HG03103 (cell line): ENCODE data around the gene TFAP2A.

ENCODE experiments used
- ATAC-seq: cut with Tn5 transposase; IDR thresholded peaks from one replicate; pipeline ENCODE4 v1.9.1; 2021; ENCODE audit warnings: low read depth; ENCODE audit not compliant: unreplicated experiment

TFAP2A gene

DNA sequence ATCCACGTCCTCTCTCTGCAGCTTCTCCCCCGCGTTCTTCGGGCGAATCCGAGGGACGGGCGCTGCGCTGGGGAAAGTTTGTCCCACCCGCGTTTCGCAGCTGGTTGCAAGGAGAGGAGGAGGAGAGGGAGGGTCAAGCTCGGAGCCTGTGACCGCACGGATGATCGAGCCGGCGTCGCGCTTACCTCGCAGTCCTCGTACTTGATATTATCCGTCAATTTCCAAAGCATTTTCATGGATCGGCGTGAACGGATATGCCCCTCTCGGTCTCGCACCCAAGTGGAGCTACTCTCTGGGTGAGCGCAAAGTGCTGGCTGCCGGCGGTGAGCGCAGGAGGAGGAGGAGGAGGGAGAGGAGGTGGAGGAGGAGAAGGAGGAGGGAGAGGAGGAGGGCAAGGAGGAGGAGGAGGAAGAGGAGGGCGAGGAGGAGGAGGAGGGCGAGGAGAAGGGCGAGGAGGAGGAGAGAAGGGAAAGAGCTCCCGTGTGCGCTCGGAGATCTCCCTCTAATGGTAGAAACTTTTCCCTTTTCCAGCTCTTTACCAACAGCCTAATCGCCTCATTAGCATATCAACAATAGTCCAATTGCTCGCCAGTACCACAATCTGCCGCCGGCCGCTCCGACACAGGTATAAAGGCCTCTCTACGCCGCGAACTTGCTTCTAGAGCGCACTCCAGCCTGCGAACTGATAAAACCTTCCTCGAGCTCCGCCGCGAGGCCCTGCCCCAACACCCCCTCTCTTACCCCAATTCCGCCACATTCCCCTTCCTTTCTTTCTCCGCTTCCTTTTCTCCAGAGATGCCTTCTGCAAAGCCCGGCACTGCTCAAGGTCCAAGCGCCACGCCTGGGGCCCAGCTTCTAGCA lies at the start of gene TFAP2A:
TFAP2A (minus strand) TSS at position 319 of the 861 bp plus-strand sequence; CDS start at position 236, 83 bp downstream.
- no peak for ATAC-seq

- no peak for ATAC-seq
Measured at GRCh38 chr6:10463491-10464481, 48.9 kb upstream of the TFAP2A start.

DNA sequence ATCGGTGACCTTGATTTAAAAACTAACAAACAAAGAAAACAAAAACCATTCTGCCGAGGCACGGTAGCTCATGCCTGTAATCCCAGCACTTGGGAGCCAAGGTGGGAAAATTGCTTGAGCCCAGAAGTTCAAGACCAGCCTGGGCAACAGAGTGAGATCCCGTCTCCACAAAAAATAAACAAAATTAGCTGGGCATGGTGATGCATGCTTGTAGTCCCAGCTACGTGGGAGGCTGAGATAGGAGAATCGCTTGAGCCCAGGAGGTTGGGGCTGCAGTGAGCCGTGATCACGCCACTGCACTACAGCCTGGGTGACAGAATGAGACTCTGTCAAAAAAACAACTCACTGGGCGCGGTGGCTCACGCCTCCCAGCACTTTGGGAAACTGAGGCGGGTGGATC lies 48.2 kb upstream of the TFAP2A start:
- no peak for ATAC-seq

GRCh38 chr6:10461850-10462249 lies 47.0 kb upstream of the TFAP2A start:
- ATAC-seq, result no peak

- peak; percentile 98 for ATAC-seq
Measured at GRCh38 chr6:10460096-10460495, 45.2 kb upstream of the TFAP2A start.

DNA sequence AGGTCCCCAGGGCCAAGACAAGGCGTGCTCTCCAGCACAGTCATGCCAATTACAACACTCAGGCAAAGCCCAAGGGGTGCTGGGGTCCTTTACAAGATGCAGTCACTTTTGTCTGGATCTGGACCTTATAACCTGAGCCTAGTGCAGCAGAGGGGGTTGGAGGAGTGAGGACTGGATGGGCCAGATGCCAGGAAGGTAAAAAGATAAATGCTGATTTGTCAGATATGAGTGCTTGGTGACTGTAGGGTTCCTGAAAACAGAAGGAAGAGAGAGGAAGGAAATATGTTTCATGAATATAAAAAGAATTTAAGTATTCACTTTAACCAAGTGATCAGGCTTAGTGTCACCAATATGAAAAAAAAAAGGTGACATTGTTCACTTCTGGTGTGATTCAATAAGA lies 43.4 kb upstream of the TFAP2A start:
- ATAC-seq, result no peak

GRCh38 chr6:10453596-10453995 lies 38.7 kb upstream of the TFAP2A start:
- ATAC-seq, result no peak

GRCh38 chr6:10451828-10452509 lies 37.1 kb upstream of the TFAP2A start:
- ATAC-seq, result no peak

GRCh38 chr6:10451394-10451793 lies 36.5 kb upstream of the TFAP2A start:
- ATAC-seq, result no peak

DNA sequence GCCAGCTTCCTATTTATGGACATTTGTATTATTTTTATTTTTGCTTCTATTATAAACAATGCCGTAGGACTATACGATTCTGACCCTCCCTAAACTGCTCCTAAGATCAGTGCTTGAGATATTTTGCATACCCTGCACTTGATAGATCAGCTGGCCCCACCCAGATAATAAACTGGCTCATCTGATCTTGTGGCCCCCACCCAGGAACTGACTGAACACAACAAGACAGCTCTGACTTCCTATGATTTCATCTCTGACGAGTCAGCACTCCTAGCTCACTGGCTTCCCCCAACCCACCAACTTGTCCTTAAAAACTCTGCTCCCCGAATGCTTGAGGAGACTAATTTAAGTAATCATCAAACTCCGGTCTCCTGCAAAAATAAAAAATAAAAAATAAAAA lies 34.9 kb upstream of the TFAP2A start:
- no peak for ATAC-seq

DNA sequence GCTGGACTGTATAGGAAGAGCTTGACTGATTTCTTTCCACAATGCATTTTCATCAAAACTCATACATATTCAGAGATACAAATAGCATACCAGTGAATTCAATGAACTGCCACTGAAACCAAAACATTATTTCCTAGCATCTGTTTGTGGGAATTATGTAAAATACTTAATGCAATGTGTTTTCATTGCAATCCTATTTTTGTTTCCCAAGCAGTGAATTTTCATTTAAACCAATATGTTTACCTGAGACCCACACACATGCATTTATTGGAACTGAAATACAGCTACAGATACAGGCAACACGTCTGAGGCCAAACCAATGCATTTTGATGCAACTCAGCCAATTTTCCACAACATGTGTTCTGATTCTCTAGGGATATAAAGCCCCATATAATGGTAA lies 33.2 kb upstream of the TFAP2A start:
- no peak for ATAC-seq

DNA sequence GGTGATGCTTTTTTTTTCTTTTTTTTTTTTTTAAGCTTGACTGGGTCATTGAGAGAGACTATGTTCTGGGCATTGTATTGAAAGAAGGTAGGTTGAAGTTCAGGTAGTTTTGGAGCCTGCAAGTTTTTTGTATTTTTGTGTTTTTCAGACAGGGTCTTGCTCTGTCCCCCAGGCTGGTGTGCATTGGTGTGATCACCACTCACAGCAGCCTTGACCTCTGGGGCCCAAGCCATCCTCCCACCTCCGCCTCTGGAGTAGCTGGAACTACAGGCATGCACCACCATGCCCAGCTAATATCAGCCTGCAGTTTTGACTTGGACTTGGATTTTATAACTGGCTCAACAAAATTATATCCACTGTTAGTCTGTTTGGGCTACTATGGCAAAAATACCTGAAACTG lies 31.7 kb upstream of the TFAP2A start:
- ATAC-seq, result no peak

DNA sequence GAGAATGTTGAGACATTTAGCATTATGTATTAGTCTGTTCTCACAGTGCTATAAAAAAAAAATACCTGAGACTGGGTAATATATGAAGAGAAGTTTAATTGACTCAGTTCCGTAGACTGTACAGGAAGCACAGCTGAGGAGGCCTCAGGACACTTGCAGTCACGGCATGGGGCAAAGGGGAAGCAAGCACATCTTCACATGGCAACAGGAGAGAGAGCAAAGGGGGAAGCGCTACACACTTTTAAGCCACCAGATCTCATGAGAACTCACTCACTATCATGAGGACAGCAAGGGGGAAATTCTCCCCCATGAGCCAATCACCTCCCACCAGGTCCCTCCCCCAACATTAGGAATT lies 26.8 kb upstream of the TFAP2A start:
- ATAC-seq, result no peak

DNA sequence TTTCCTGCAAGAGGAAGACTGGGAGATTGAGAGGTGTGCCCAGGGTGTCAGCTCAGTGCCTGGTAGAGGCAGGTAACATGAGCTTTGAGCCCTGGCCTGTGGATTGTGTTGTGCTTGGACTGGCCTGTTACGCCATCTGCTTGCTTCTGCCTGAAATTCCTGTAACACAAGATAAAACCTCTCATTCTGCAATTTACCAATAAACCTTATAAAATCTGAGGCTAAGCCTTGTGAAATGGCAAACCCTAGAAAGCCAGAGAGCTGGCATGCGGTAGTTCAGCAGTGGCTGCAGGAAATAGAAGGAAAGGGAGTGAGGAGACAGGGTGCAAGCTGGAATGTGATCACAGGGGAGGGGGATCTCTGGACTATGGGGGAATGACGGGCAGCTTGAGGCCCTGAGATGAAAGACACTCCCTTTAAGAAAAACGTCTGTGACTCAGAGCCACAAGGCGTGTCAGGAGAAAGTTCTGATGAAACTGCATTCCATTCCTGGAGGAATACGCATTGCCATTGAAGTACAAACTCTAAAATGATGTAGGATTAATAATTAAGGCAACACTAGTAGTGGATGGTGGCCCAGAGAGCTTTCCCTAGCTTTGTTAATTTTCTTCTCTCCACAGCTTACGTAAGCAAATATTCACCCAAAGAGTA lies 26.3 kb upstream of the TFAP2A start:
- ATAC-seq, result no peak

DNA sequence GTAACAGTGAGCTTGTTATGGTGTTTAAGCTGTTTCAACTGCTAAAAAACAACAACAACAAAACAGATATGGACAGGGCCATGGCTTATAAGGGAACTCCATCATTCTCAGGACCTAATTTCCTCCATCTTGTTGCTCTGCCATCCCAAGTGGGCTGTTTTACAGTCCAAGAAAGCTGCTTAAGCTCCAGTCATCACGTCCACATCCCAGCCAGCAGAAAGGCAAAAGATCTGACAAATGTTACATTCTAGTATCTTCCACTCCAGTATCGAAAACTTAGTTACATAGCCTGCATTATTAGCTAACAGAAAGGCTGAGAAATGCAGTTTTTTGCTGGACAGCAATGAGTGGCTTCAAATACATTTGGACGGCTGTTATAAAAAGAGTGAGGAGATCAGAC lies 23.0 kb upstream of the TFAP2A start:
- no peak for ATAC-seq

DNA sequence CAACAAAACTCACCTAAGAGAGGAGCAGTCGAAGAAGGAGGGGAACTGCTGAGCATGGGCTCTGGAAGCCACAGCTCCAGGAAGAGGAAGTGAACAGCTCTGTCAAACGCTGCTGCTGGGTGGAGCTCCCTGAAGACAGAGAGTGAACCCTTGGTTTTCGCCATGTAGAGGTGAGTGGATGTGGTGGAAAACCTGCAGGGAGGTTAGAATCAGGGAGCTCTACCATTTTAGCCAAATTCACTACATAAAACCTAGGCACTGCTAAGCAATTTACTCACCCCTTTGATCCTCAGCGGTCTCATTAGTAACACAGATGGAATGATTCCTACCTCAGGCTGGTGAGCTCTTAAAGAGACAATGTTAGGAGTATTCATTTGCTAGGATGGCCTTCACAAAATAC lies 19.4 kb upstream of the TFAP2A start:
- no peak for ATAC-seq

DNA sequence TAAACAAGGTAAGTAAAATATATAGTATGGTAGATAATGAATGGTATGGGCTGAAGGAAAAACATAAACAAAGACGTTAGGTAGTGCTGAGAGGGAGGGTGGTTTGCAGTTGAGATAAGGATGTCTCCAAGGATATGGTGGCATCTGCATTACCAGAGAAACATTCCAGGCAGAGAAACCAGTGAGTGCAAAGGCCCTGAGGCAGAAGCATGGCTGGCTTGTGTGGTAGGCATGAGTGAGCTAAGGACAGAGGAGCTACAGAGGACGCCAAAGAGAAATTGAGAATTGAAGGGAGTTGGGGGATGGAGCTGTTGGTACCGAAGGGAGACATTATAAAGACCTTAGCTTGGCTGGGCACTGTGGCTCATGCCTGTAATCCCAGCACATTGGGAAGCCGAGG lies 18.4 kb upstream of the TFAP2A start:
- no peak for ATAC-seq

- ATAC-seq, result no peak
Measured at GRCh38 chr6:10431423-10432164, 16.7 kb upstream of the TFAP2A start.

DNA sequence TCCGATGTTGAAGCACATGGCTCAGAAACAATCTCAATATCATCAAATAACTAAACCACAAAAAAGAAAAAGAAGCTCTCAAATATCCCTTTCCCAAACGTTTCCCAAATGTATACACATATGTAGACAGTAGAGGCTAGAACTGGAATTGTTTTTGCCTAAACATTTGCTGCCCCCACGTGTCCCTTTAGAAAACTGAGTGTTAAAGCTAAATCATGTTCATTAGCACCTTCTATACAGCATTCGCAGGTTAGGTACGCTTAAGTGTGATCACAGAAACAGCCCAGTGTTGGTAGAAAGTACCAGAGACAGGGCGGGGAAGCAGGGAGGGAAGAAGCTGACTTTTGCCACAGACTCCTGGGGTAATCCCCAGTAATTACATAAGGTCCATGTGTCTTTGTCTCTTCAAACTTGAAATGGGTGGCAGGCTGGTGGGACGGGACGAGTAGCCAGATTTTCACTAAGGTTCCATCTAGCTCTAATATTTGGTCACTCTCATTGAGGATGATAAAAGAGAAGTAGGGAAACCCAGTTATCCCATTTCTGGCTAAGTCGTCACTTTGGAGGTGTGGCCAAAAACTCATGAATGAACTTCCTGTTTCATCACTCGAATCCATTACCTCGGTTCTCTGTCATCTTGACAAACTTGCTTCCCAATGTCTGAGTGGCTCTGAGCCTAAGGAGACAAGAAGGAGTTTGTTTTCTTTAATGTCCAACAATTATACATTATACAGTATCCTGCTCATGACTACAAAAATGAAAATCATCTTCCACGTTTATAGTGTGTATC lies 15.0 kb upstream of the TFAP2A start:
- peak; percentile 52 for ATAC-seq
